MM.1S (cell line): ENCODE data around the gene HABP4.

Experiments used
- CTCF ChIP-seq: fragments of 300-600 bp; sonication (generic); IDR thresholded peaks from 2 replicates; pipeline ENCODE4 v1.5.1; 2016; ENCODE audit warnings: antibody characterized with exemption, low read length, mixed read lengths
- EZH2 ChIP-seq: fragments of 300-600 bp; sonication (generic); optimal IDR thresholded peaks from 2 replicates; pipeline ENCODE3; 2017; ENCODE audit warnings: low read depth, mild to moderate bottlenecking, antibody characterized with exemption, low read length, mixed read lengths
- EZH2phosphoT487 ChIP-seq: fragments of 300-600 bp; sonication (generic); IDR thresholded peaks from 2 replicates; pipeline ENCODE4 v1.6.1; 2018; ENCODE audit warnings: antibody characterized with exemption, low read length

- TF ChIP-seq CTCF (no peak), EZH2phosphoT487 (no peak), EZH2 (no peak)
Measured at GRCh38 chr9:96483733-96484390, 33.9 kb downstream of the HABP4 start.
